Endometrium (tissue), 2 donors: ENCODE measurements around the gene FGFR3.

Source experiments
- FAIRE-seq: peaks from 2 replicates; lab custom pipeline; 2012; peaks lifted over from hg19 to GRCh38; lab: Jason Lieb, UNC
- donor health status: control.
- donor health status: control.

FGFR3 gene

DNA sequence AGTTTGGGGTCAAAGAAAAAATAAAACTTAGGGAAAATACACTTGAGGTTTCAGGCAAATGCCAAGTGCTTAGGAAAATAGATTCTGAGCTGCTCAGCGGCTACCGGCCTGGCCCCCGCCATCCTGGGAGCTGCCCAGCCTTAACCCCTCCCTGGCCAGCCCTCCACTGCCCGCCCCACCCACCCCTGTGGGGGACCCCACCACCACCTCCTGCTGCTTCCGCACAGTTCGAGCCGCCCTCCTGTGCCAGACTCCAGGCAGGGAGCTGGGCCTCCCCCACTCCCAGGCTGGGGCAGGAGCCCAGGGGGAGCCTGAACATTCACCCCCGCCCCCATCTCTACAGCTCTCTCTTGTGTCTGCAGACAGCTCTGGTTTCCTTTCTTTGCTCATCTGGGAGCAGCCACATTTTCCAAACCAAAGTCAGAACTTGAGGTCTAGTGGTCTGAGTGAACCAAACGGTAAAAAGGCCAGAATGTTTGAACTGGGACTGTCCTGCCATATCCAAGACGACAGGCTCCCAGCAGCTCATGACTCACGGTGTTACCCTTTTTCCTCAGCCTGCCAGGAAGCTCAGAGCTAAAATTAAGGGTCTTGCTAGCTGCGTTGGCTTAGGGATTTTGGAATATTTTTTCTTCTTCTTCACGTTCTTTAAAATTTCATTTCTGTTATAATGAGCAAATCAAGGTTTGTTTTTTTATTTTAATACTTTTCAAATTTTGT, 4.7 kb upstream of the FGFR3 start:
- FAIRE-seq = no peak

- FAIRE-seq = no peak
Measured at GRCh38 chr4:1789552-1789951, 3.5 kb upstream of the FGFR3 start.

DNA sequence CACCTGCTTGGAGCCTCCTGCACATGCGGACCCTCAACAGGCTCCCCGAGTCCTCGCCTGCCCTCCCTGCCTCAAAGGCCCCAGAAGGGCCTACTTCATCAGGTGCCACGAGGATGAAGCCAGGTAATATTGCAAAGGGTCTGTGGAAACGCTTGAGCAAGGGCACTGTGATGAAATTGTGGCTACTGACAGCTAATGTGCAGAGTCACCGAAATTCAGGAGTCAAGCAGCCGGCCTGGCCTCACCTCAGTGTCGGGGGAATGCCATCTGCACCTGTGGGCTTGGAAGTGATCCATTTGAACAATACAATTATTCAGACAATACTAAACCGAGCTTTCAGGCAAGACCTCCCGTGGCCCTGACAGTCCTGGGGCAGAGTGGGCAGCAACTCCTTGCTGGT, 3.1 kb upstream of the FGFR3 start:
- no peak for FAIRE-seq

GRCh38 chr4:1792158-1792831, 798 bp upstream of the FGFR3 start:
- no peak for FAIRE-seq

- FAIRE-seq = no peak
Measured at GRCh38 chr4:1793496-1793840, 375 bp downstream of the FGFR3 start.

- FAIRE-seq = no peak
Measured at GRCh38 chr4:1793940-1794808, 1.1 kb downstream of the FGFR3 start.

GRCh38 chr4:1794809-1795298, 1.8 kb downstream of the FGFR3 start:
- no peak for FAIRE-seq

- FAIRE-seq = no peak
Measured at GRCh38 chr4:1795299-1796195, 2.5 kb downstream of the FGFR3 start.

DNA sequence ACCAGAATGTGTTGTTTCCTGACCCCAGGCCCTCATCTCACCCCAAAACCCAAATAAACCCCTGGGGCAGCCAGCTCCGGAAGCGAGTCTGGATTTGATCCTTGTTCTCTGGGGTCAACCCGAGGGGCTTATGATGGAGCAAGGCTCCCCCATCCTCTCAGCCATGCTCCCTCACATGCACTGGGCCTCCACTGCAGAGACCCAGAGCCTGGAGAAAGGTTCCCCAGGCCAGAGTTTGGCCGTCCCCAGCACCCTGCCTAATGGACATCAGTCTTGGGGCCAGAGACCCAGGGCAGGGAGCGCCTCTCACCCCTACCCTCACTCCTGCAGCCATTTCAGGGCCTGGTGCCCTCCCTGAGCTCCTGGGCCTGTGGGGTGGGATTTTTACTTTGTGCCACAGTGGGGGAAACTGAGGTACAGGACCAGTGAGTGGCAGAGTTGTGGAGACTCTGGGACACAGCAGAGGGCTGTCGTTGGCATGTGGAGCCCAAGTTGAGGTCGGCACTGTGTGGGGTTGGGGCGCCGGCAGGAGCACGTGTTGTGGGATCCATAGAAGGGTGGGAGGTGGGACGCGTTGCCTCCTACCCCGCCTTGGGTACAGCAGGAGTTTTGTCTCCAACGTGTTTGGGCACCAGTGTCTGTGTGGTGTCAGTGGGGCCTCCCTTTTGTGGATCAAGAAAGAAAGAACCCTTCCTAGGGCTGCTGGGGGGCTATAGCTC, 3.6 kb downstream of the FGFR3 start:
- no peak for FAIRE-seq

DNA sequence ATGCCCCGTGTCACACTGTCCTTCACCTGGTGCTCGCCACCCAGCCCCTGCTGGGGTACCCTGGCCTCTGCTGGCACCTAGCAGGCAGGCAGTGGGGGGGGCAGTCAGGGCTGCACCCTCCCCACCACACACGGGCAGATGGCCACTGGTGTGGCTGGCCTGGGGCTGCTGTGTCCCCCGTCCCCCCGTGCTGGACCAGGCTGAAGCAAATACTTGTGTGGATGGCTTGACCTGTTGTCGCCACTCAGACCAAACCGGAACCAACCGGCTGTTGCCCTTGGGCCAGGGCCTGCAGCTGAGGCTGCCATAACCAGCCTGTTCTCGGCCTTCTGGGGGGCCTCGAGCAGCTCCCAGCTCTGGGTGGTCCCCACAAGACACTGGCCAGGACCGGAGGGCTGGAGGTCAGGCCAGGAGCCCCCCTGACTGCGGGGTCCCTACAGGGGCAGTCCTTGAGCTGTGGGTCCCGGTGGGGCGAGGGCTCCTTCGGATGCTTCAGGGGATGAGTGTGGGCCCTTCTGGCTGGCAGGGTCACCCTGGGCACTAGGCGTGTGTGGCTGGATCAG, 4.3 kb downstream of the FGFR3 start:
- no peak for FAIRE-seq

GRCh38 chr4:1797861-1798579, 4.9 kb downstream of the FGFR3 start:
- no peak for FAIRE-seq

DNA sequence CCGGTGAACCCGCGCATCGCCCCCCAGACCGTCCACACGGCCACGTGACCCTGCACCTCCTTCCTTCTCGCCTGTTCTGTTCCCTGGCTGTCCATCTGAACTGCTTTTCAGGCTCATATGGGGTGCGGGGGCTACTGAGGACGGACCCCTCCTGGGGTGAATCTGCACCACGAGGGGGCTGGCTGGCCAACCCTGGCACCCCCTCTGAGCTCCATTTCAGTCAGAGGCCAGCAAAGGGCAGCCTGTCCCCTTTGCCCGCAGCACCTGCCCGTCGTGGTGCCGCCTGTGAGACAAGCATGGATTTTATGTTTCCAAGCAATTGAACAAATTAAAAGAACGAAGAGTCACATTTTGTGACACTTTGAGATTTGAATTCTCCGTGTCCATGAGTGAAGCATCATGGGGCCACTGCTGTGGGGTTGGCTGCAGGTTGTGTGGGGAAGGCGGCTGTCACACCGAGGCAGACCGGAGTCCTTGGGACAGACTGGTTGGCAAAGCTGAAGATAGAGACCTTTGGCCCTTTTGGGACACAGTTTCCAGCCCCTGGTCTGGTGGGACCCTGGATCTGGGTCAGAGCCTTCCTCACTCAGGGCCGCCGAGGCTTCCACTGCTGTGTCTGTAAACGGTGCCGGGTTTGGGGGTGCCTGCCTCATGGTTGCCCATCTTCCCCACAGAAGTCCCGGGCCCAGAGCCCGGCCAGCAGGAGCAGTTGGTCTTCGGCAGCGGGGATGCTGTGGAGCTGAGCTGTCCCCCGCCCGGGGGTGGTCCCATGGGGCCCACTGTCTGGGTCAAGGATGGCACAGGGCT, 5.7 kb downstream of the FGFR3 start:
- no peak for FAIRE-seq

DNA sequence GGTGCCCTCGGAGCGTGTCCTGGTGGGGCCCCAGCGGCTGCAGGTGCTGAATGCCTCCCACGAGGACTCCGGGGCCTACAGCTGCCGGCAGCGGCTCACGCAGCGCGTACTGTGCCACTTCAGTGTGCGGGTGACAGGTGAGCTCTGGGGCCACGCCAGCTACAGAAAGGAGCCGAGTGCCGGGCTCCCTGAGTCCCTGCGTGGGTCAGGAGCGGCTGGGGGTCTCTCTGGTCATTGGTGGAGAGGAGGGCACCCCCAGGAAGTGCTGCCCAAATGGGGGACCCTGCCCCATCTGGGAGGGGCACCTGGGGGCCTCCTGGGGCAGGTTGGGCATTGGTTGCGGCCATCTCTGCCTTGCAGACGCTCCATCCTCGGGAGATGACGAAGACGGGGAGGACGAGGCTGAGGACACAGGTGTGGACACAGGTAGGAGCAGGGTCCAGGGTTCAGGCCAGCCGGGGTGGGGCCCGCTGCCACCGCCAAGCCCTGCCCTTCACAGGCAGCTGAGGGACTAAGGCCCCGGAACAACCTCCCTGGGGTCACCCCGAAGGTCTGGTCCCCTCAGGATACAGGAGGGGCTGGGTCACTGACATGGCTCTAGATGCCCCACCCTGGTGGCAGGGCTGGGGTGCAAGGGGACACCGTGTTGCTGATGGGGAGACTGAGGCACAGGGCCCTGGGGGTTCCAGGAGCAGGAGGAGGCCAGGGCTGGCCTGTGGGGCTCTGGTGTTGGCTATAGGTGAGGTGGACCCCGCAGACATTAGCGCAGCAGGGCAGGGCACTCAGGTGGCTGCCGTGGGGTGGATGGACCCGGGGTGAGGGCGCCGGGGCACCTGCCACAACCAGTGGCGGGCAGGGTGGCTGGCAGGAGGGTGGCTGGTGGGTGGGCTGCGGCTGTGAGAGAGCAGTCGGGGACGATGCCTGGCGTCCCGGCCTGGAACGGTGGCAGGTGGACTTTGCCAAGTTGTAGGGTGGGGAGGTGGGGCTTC, 6.6 kb downstream of the FGFR3 start:
- FAIRE-seq = no peak

GRCh38 chr4:1800805-1801204, 7.7 kb downstream of the FGFR3 start:
- FAIRE-seq = no peak

- no peak for FAIRE-seq
Measured at GRCh38 chr4:1801286-1801958, 8.3 kb downstream of the FGFR3 start.

- no peak for FAIRE-seq
Measured at GRCh38 chr4:1802151-1802715, 9.1 kb downstream of the FGFR3 start.
